ENCODE results near the gene AIMP2. TPM values are rescaled to one million over a fixed set of nuclear protein-coding genes. Genes with fewer than 3 reads are reported as not detected.

The AIMP2 gene
- total RNA-seq, 4 donors from 2014 or later = 13.2 to 103 (median 59.0) TPM

GRCh38 chr7:6016653-6016966 is 7.5 kb downstream of the AIMP2 start:
- Histone ChIP-seq H3K4me1 (peaks cover 0 to 8% (median 0%) of the 10 kb centered on the region in 4 donors), H3K27ac (no peak overlapping the region), H3K27me3 (no peaks in the 10 kb centered on the region), H3K4me3 (no peak overlapping the region), H3K9me3 (no peaks in the 10 kb centered on the region), H3K36me3 (peaks cover 0 to 61% (median 0%) of the 10 kb centered on the region in 3 donors)
- TF ChIP-seq POLR2A (IDR thresholded peaks at IDR 0.05) (no peak), CTCF (IDR thresholded peaks at IDR 0.05) (no peak)
- peak in 1 of 3 donors; percentile 14 for DNase-seq

- TF ChIP-seq POLR2A (IDR thresholded peaks at IDR 0.05) (no peak), CTCF (IDR thresholded peaks at IDR 0.05) (no peak)
- Histone ChIP-seq H3K4me3 (no peak overlapping the region), H3K9me3 (no peaks in the 10 kb centered on the region), H3K27me3 (no peaks in the 10 kb centered on the region), H3K4me1 (peaks cover 0 to 19% (median 0%) of the 10 kb centered on the region in 4 donors), H3K27ac (no peak overlapping the region), H3K36me3 (peaks cover 0 to 89% (median 0%) of the 10 kb centered on the region in 3 donors)
- no peak for DNase-seq
Measured at GRCh38 chr7:6020371-6021286, 11.6 kb downstream of the AIMP2 start.

GRCh38 chr7:6022707-6023106 is 13.6 kb downstream of the AIMP2 start:
- DNase-seq = no peak
- no peaks in the 10 kb centered on the region for H3K9me3 ChIP-seq
- TF ChIP-seq CTCF (IDR thresholded peaks at IDR 0.05) (no peak), POLR2A (IDR thresholded peaks at IDR 0.05) (no peak)
- no peaks in the 10 kb centered on the region for H3K27me3 ChIP-seq
- peaks cover 0 to 92% (median 0%) of the 10 kb centered on the region in 3 donors for H3K36me3 ChIP-seq
- H3K4me3 ChIP-seq = no peak overlapping the region
- H3K4me1 ChIP-seq = peaks cover 0 to 15% (median 4%) of the 10 kb centered on the region in 4 donors
- no peak overlapping the region for H3K27ac ChIP-seq

- Histone ChIP-seq H3K4me1 (peaks cover 0 to 15% (median 4%) of the 10 kb centered on the region in 4 donors), H3K4me3 (no peak overlapping the region), H3K27me3 (no peaks in the 10 kb centered on the region), H3K27ac (peak overlapping the region in 2 of 4 donors; percentile 56 to 68), H3K36me3 (peaks cover 0 to 92% (median 0%) of the 10 kb centered on the region in 3 donors), H3K9me3 (no peaks in the 10 kb centered on the region)
- TF ChIP-seq POLR2A (IDR thresholded peaks at IDR 0.05) = peak in 1 of 2 donors; percentile 43
- TF ChIP-seq CTCF (IDR thresholded peaks at IDR 0.05) = no peak
- peak in 2 of 3 donors; percentile 55 to 71 for DNase-seq
Measured at GRCh38 chr7:6023974-6024435, 14.9 kb downstream of the AIMP2 start.

- H3K27me3 ChIP-seq = no peaks in the 10 kb centered on the region
- peak overlapping the region; percentile 1 to 34 (median 10) for H3K4me3 ChIP-seq
- DNase-seq = peak; percentile 70 to 89 (median 80)
- TF ChIP-seq POLR2A (IDR thresholded peaks at IDR 0.05) = no peak
- TF ChIP-seq CTCF (IDR thresholded peaks at IDR 0.05) = peak in 4 of 6 experiments; percentile 22 to 28 (median 27)
- peaks cover 0 to 92% (median 0%) of the 10 kb centered on the region in 3 donors for H3K36me3 ChIP-seq
- H3K4me1 ChIP-seq = peaks cover 0 to 15% (median 4%) of the 10 kb centered on the region in 4 donors
- peak overlapping the region; percentile 53 to 76 (median 65) for H3K27ac ChIP-seq
- H3K9me3 ChIP-seq = no peaks in the 10 kb centered on the region
Measured at GRCh38 chr7:6026011-6026819, 17.1 kb downstream of the AIMP2 start.

Measured in Peyer's patch (tissue), 4 donors.